GM12801 (cell line): ENCODE measurements around the gene SCGB1C2.

Source experiments
- CTCF ChIP-seq: IDR thresholded peaks from one replicate; pipeline ENCODE4 v1.5.1; 2011; ENCODE audit warnings: control low read depth; ENCODE audit not compliant: insufficient read length; ENCODE audit errors: extremely low read depth

The SCGB1C2 gene

GRCh38 chr17:165939-166338 lies 28.6 kb downstream of the SCGB1C2 start:
- TF ChIP-seq CTCF: no peak

GRCh38 chr17:170130-170670 lies 32.8 kb downstream of the SCGB1C2 start:
- no peak for TF ChIP-seq CTCF

GRCh38 chr17:171871-172270 lies 34.5 kb downstream of the SCGB1C2 start:
- TF ChIP-seq CTCF: no peak

- no peak for TF ChIP-seq CTCF
Observed at GRCh38 chr17:172401-172800, 35.0 kb downstream of the SCGB1C2 start.

- no peak for TF ChIP-seq CTCF
Observed at GRCh38 chr17:173166-173911, 36.0 kb downstream of the SCGB1C2 start.

DNA sequence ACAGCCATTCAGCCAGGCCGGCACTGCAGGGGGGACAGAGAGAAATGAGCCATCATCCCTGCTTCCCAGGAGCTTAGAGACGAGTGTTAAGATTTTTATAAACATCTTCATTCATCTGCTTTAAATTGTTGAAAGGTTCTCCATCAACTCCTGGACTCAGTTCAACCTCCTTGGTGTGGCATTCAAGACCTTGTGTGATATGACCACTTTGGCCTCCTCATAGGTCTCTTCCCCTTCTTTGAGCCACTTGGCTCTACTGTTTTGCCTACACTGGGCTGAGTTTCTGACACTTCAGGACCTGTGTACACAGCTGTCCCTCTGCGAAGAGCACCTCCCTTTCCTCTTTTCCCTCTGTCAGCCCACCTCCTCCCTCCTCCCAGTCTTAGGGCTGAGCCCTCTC lies 39.8 kb downstream of the SCGB1C2 start:
- no peak for TF ChIP-seq CTCF

DNA sequence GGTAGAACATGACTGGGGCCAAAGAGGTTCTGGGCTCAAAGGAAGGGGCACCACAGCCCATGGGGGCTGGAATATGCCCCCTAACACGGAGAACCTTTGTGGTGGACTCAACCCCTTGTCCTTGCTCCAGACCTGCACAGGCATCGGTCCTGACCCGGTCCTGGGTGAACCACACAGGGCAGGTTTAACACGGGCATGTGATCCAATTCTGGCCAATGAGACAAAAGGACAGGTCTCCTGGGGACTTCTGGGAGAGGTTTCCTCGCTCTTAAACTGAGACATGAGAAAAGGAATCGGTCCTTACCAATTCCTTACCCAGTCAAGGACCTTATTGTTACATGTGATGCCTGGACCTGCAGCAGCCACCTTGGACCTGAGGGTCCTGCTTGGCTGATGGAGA lies 40.4 kb downstream of the SCGB1C2 start:
- no peak for TF ChIP-seq CTCF
